GM18499 (cell line): Measurements from ENCODE around the gene CELF2.

Experiments used
- ATAC-seq: cut with Tn5 transposase; IDR thresholded peaks from one replicate; pipeline ENCODE4 v1.9.1; 2021; ENCODE audit warnings: moderate number of reproducible peaks; ENCODE audit not compliant: insufficient read depth, unreplicated experiment

Gene CELF2

DNA sequence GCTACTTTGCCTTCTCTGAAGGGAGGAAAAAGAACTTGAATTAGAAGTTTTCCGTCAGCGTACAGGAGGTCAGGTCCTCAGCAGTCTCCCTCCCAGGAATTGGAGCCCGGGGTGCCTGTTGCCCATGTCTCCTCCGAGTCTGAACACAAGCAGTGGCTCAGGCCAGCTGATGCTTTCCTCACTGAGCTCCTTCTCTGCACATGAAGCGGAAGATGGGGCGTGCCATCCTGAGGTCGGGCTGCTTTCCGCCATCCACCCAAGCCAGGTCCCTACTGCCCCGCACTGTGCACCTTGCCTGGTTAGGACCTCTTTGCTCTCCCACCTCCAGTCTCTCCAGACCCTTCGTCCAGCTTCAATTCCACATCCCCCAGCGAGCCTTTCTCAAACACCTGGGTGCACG lies 237.5 kb downstream of the CELF2 start:
- ATAC-seq = no peak

DNA sequence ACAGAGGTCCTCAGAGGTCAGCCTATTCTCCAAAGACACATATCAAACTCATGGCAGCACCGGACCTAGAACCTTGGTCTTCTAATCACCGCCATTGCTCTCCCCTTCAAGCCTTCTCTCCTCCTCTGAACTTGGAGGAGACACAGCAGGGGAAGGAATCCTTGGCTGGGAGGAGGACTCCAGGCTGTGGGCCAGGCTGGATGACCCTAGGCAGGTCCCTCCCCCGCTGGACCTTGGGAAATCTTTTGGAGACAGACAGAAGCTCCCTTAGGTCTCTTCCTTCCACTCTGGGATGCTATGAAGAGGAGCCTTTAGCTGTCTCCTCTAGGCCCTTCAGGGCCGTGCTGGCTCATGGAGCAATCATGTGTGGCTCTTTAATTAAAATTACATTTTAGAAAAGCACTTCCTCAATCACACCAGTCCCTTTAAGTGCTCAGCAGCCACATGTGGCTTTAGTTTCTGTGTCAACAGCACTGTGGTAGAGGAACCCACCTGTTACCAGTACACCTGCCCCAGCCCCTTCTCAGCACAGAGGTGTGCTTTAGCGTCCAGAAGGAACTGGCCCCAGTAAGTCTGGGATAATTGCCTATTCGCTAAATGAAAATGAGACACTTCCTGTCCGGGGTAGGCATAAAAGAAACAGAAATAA lies 238.2 kb downstream of the CELF2 start:
- ATAC-seq = peak; percentile 60

DNA sequence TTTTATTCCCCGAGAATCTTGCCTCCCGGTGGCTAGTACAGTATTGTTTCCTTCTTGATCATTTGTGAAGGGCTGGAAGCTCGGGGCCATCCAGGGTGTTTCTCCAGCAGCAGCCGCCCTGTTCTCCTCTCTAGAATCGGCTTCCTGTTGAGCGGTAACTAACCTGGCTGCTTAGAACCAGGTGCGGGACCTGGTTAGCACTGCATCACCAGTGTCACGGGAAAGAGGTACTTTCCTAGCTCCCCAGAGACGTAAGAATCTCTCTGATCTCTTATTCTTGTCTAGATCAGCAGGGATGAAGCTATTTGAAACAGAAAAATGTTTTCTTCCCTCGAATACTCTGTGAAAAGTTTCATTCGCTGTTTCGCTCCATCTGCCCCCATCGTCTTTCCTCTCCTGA lies 239.2 kb downstream of the CELF2 start:
- ATAC-seq = no peak

DNA sequence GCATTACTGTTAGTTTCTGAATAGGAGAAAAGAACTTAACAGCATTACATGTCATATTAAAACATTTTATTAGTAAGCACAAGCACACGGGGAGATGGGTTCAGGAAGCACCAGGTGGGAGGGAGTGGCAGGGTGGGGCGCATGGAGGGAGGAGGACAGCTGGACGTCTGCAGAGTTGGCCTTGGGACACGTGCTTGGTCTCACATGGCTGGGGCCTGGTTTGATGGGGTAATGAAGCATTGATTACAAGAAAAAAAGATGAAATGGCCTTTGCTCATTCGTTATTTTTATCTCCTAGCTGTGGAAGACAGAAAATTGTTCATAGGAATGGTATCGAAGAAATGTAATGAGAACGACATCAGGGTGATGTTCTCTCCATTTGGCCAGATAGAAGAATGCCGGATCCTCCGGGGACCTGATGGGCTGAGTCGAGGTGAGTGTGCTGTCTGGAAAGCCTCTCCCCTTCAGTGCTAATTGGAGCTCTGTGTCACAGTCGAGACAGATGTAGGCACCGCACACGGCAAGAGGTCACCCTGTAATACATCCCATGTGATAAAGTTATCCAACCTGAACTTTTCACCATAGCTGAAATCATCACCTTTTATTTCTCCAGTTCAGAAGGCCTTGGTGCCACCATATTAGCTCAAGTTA lies 239.9 kb downstream of the CELF2 start:
- no peak for ATAC-seq

- ATAC-seq = no peak
These were observed 242.5 kb downstream of the CELF2 start for GRCh38 chr10:11260170-11260569.

GRCh38 chr10:11261143-11261542 lies 243.5 kb downstream of the CELF2 start:
- ATAC-seq = no peak

GRCh38 chr10:11261687-11262493 lies 244.2 kb downstream of the CELF2 start:
- no peak for ATAC-seq

- no peak for ATAC-seq
These were observed 245.0 kb downstream of the CELF2 start for GRCh38 chr10:11262494-11263345.

DNA sequence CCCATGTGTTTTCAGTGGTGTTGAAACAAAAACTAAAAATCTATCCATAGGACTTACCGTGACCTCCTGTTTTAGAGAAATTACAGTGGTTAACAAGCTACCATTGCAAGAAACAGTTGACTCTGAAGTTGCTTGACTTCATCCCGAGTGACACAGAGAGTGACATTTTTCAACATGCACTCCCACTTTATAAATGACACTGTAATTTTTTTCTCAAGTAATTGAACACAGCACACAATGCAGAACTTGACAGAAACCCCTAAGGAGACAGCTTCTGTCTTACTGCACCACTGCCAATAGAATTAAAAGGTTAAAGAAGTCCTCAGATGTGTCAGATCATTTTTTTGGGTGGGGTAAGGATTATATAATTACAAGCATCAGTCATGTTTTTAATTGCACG lies 246.1 kb downstream of the CELF2 start:
- ATAC-seq = no peak

DNA sequence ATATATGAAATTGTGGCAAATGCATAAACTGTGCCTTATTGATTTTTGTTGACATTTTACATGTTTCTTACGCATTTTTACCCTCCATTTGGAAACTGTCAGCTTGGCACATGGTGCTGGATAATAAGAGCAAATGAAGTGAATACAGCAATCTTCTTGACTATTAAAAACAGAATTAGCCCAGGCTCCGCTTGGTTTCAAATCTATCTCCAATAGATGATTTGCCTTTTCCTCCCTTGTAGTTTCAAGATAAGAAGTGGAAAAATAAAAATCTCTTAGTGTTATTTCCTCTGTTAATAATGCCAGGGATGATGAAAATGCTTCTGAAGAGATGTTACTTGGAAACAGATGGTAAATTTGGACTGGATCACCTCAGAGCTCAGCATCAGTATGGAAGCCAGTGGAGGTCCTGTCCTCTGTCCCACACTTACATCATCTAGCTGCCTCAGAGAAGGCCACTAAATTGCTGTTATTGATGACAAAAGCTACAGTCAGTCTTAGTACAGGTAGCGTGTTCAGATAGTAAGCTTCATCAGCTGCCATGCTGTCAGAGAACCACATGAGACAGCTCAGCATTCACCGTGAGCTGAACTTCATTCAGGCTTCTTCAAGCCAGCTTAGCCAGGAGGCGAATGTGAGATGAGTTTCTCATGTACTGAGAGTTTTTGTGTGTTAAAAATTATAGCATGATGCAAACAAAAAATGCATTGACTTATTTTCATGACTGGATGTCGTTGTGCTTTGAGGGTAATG lies 246.8 kb downstream of the CELF2 start:
- no peak for ATAC-seq

DNA sequence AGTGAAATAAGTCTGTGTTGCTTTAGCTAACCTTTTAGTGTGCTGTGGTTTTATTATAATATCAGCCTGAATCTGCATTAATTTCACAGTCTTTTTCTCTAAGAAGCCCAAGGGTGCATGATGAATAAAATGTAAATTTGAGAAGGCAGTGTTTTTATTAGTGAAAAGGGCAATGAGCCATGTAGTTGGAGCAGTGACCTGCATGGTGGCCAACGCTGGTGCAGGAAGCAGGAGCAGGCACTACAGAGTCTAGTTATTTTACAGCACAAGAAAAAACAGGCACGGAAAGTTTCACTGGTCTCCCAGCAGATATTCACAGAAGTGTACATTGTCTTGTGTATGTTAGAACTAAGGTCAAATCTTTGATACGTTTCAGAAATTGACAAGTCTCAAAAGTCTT lies 247.8 kb downstream of the CELF2 start:
- ATAC-seq = no peak

GRCh38 chr10:11266426-11266825 lies 248.8 kb downstream of the CELF2 start:
- ATAC-seq = no peak

DNA sequence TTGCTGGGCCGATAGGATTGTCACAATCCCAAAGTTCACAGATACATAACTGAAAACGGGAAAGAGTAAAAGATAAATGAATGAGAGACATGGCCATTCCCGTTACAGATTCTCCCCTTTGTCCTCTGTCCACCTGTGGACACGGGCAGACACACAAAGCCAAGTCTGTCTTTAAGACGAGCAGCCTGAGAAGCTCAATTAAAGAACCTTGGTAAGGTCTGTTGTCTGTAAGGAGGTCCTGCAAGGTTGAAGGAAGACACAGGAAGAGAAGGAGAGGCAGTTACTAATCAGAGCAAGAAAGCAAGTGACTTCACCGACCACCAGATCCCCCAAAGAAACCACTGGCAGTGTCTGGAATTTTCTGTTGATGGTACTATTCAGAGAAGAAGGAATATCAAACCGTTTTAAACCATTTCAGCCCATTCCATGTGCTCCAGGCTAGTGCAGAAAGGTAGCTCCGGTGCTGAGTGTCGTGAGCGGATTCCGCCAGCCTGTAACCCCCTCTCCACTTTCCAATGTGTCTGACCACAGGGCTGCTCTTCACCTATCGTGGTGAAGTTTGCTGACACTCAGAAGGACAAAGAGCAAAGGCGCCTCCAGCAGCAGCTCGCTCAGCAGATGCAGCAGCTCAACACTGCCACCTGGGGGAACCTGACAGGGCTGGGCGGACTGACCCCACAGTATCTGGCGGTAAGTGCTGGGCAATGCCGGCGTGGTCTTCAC lies 252.6 kb downstream of the CELF2 start:
- ATAC-seq = no peak

DNA sequence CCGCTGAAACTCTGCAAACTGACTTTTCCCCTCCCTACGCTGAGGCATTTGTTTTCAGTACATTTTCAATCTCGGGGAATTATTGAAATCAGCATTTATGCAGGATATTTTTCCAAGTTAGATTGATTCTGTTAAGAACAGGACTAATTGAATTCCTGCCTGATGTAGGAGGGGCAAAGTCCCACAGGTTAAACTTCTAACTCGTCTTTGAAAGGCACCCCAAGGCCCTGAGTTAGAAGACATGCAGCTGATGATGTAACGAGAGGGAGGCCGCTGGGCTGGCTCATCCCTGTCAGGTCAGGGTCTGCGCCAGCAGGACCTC lies 253.1 kb downstream of the CELF2 start:
- ATAC-seq = no peak

DNA sequence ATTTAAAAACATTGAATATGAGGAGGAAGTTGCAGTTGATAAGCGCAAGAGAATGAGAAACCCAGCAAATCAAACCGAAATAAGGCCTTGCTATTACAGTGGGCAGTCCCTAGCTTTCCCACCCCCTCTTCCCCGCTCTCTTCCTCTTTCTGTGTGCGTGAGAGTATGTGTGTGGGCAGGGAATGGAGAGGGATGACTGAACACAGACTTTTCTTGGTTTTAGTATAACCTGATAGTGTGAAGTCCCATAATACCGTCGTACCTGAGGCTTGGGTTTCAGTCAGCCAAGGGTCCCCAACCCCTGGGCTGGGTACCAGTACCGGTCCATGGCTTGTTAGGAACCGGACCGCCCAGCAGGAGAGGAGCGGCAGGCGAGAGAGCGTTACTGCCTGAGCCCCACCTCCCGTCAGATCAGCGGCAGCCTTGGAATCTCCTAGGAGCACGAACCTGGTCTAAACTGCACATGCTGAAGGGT lies 255.3 kb downstream of the CELF2 start:
- ATAC-seq = peak; percentile 44

DNA sequence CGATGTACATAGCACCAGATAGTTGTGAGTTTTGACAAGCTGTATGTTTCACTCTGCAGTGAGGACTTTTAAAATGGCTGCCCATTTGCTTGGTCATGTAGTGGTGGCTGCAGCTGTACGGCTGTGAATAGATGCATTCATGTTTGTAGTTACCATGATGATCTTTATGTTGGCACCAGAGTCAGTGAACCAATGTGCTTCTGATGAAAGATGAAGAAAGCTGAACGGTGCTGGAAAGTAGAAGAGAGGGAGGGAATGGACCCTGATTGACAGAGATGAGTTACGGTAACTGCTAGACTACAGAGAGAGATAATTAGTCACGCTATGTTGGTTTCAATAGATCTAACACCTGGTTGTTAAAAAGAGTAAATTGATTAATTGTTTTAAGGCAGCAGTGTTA lies 256.8 kb downstream of the CELF2 start:
- no peak for ATAC-seq

DNA sequence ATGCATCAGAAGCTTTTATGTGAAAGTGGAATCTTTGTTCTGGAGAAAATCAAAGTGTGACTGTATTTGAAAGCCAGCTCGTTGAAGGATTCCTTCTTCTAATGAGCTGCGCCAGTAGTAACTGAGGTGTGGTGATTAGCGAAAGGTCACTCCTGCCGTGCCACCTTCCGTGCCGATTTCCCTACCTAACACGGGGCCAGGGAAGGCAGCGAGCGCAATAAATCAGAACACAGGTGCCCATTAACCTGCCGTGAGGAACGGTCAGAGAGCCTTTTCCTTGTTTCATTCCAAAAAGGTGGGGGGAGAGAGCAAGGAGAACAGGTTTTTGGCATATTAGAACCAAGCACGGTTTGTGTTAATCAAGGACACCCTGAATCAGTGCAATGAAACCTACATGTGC lies 258.0 kb downstream of the CELF2 start:
- ATAC-seq = no peak

GRCh38 chr10:11276449-11276990 lies 258.8 kb downstream of the CELF2 start:
- ATAC-seq = no peak

DNA sequence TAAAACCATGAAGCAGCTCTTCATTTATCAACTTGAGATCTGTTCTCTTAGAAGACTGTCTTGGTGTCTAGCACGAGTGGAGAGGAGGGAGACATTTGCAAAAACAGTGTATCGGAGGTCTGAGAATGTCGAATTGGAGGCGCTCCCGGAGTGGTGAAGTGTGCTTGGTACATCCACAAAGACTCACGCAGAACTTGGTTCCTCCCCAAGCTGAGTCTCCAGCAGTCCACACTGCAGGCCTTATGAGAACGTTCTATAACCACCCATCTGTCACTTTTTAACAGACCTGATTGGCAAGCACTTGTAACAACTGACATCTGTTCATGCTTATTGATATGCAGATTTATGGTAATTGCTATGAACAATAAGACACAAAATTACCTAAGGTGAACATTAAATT lies 261.6 kb downstream of the CELF2 start:
- ATAC-seq = no peak
